ENCODE measurements around the gene CHST9. TPM values are rescaled to one million over a fixed set of nuclear protein-coding genes. Genes with fewer than 3 reads are reported as not detected.

Gene CHST9
- total RNA-seq, 4 donors from 2014 or later, result 0.16 to 0.80 (median 0.41) TPM; not detected in 1

- Histone ChIP-seq H3K4me1 (no peaks in the 10 kb centered on the region), H3K27me3 (no peaks in the 10 kb centered on the region), H3K27ac (no peak overlapping the region), H3K9me3 (no peaks in the 10 kb centered on the region), H3K4me3 (no peak overlapping the region), H3K36me3 (no peaks in the 10 kb centered on the region)
- WGBS, 2 donors (ENCODE audit: low coverage in 1 of 2), result 52% methylated on average over 5 of the region's 5 CpGs
- in situ Hi-C loops (cut with MboI; ENCODE audit: low pct_ligation_motif_present in 1 of 4, low pct_unique_long_range_greater_than_20kb in 1 of 4, low sequenced_read_pairs in 3 of 4), result loop anchor here in 2 of 4 donors (25.0 kb wide), 1 partner anchor 89 kb away; no protein-coding TSS in a partner anchor
- TF ChIP-seq POLR2A (IDR thresholded peaks at IDR 0.05) (no peak), EP300 (IDR thresholded peaks at IDR 0.05; ENCODE audit: low read depth) (no peak), POLR2AphosphoS5 (IDR thresholded peaks at IDR 0.05) (no peak), CTCF (IDR thresholded peaks at IDR 0.05) (no peak)
- DNase-seq, result no peak
- intact Hi-C loops (cut with DNase I; ENCODE audit: low total_unique reads), result no loop called here
Measured at GRCh38 chr18:27226556-27227075, 41.5 kb upstream of the CHST9 start.

- TF ChIP-seq POLR2A (IDR thresholded peaks at IDR 0.05) (no peak), CTCF (IDR thresholded peaks at IDR 0.05) (no peak), POLR2AphosphoS5 (IDR thresholded peaks at IDR 0.05) (no peak), EP300 (IDR thresholded peaks at IDR 0.05; ENCODE audit: low read depth) (no peak)
- H3K27ac ChIP-seq, result no peak overlapping the region
Measured at GRCh38 chr18:27225947-27226481, 40.9 kb upstream of the CHST9 start.

GRCh38 chr18:27223526-27224291 lies 38.6 kb upstream of the CHST9 start:
- Histone ChIP-seq H3K4me1 (no peaks in the 10 kb centered on the region), H3K27me3 (no peaks in the 10 kb centered on the region), H3K27ac (no peak overlapping the region), H3K9me3 (no peaks in the 10 kb centered on the region), H3K4me3 (no peak overlapping the region), H3K36me3 (no peaks in the 10 kb centered on the region)
- in situ Hi-C loops (cut with MboI; ENCODE audit: low pct_ligation_motif_present in 1 of 4, low pct_unique_long_range_greater_than_20kb in 1 of 4, low sequenced_read_pairs in 3 of 4) (no loop called here), intact Hi-C loops (cut with DNase I; ENCODE audit: low total_unique reads) (no loop called here)
- WGBS, 2 donors (ENCODE audit: low coverage in 1 of 2), result 22% methylated on average over 4 of the region's 4 CpGs; no CpG with 5 or more reads in 1 of the 2 donors
- TF ChIP-seq CTCF (IDR thresholded peaks at IDR 0.05), result no peak
- no peak for TF ChIP-seq EP300 (IDR thresholded peaks at IDR 0.05; ENCODE audit: low read depth)
- no peak for TF ChIP-seq POLR2A (IDR thresholded peaks at IDR 0.05)
- TF ChIP-seq POLR2AphosphoS5 (IDR thresholded peaks at IDR 0.05), result no peak
- no peak for DNase-seq

More at GRCh38 chr18:27225947-27226481, 40.9 kb upstream of the CHST9 start:
- intact Hi-C loops (cut with DNase I; ENCODE audit: low total_unique reads), result no loop called here
- in situ Hi-C loops (cut with MboI; ENCODE audit: low pct_ligation_motif_present in 1 of 4, low pct_unique_long_range_greater_than_20kb in 1 of 4, low sequenced_read_pairs in 3 of 4), result loop anchor here in 2 of 4 donors (25.0 kb wide), 1 partner anchor 89 kb away; no protein-coding TSS in a partner anchor
- no peaks in the 10 kb centered on the region for H3K4me1 ChIP-seq
- no peak overlapping the region for H3K4me3 ChIP-seq
- DNase-seq, result no peak
- no peaks in the 10 kb centered on the region for H3K27me3 ChIP-seq
- WGBS, 2 donors (ENCODE audit: low coverage in 1 of 2), result 82 to 89% methylated on average over 6 to 7 of the region's 7 CpGs
- no peaks in the 10 kb centered on the region for H3K9me3 ChIP-seq
- H3K36me3 ChIP-seq, result no peaks in the 10 kb centered on the region

GRCh38 chr18:27214831-27215230 lies 29.7 kb upstream of the CHST9 start:
- Histone ChIP-seq H3K27me3 (no peaks in the 10 kb centered on the region), H3K27ac (no peak overlapping the region), H3K4me3 (no peak overlapping the region), H3K36me3 (no peaks in the 10 kb centered on the region), H3K9me3 (no peaks in the 10 kb centered on the region), H3K4me1 (no peaks in the 10 kb centered on the region)
- intact Hi-C loops (cut with DNase I; ENCODE audit: low total_unique reads), result no loop called here
- 57 to 61% methylated on average over 1 of the region's 1 CpG for whole genome bisulfite sequencing, 2 donors (ENCODE audit: low coverage in 1 of 2)
- TF ChIP-seq POLR2A (IDR thresholded peaks at IDR 0.05) (no peak), POLR2AphosphoS5 (IDR thresholded peaks at IDR 0.05) (no peak), EP300 (IDR thresholded peaks at IDR 0.05; ENCODE audit: low read depth) (no peak), CTCF (IDR thresholded peaks at IDR 0.05) (no peak)
- DNase-seq, result no peak
- in situ Hi-C loops (cut with MboI; ENCODE audit: low pct_ligation_motif_present in 1 of 4, low pct_unique_long_range_greater_than_20kb in 1 of 4, low sequenced_read_pairs in 3 of 4), result no loop called here

All from transverse colon (tissue), 4 donors.